Subcutaneous abdominal adipose tissue (tissue), 5 donors: ENCODE measurements around the gene WDR35.
"Not testable (repeated sequence)": the region's sequence is repeated elsewhere in the genome, so short reads cannot be mapped to it uniquely, and the experiment has no call there.

Source experiments
- H3K27ac ChIP-seq: one replicate; pipeline ENCODE4 v1.7.0; 2013; ENCODE audit warnings: low read depth, mild to moderate bottlenecking, inconsistent platforms, low read length, moderate library complexity
- H3K27me3 ChIP-seq, 5 donors: one replicate each; pipeline ENCODE4 v1.7.0; 2013; ENCODE audit warnings: low read length in 5 of 5, inconsistent platforms in 1 of 5; ENCODE audit not compliant: control insufficient read depth in 5 of 5, insufficient read depth in 4 of 5
- H3K36me3 ChIP-seq, 5 donors: one replicate each; pipeline ENCODE4 v1.7.0; 2013; ENCODE audit warnings: low read length in 5 of 5; ENCODE audit not compliant: control insufficient read depth in 5 of 5, insufficient read depth in 5 of 5
- H3K4me1 ChIP-seq, 5 donors: one replicate each; pipeline ENCODE4 v1.7.0; 2013; ENCODE audit warnings: low read length in 5 of 5, mild to moderate bottlenecking in 3 of 5, moderate library complexity in 1 of 5; ENCODE audit not compliant: control insufficient read depth in 5 of 5, insufficient read depth in 5 of 5
- H3K4me3 ChIP-seq, 5 donors: one replicate each; pipeline ENCODE4 v1.7.0; 2013; ENCODE audit warnings: low read length in 5 of 5, low read depth in 1 of 5
- H3K9ac ChIP-seq, 5 donors: one replicate each; pipeline ENCODE4 v1.7.0; 2013; ENCODE audit warnings: low read length in 5 of 5, mild to moderate bottlenecking in 4 of 5, moderate library complexity in 3 of 5
- H3K9me3 ChIP-seq, 5 donors: one replicate each; pipeline ENCODE4 v1.7.0; 2013; ENCODE audit warnings: low read length in 5 of 5; ENCODE audit not compliant: control insufficient read depth in 5 of 5
- donor health status: healthy.
- donor health status: healthy.
- donor health status: healthy.
- donor health status: healthy.
- donor health status: healthy.

The WDR35 gene

DNA sequence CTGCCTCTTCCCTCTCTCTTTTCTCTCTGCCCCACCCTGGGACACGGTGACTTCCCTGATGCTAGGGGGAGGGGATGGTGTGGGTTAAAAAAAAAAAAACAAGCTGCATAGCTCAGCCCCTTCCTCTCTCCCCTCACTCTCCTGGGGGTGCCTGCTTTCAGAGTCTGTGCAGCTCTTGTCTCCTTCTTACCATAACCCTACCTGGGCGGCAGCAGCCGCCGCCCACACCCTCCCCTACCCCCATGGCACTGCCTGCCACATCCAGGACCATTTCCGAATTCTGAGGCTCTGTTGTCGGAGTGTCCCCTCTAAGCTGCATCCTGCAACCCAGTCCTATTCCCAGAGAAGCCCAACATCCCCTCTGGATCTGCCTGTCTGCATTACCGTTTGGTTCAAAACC, 104.1 kb downstream of the WDR35 start:
- Histone ChIP-seq H3K4me3 (no peak overlapping the region), H3K4me1 (no peaks in the 10 kb centered on the region), H3K9me3 (no peaks in the 10 kb centered on the region), H3K27ac (no peak overlapping the region), H3K9ac (no peak overlapping the region), H3K27me3 (no peaks in the 10 kb centered on the region), H3K36me3 (no peaks in the 10 kb centered on the region)

DNA sequence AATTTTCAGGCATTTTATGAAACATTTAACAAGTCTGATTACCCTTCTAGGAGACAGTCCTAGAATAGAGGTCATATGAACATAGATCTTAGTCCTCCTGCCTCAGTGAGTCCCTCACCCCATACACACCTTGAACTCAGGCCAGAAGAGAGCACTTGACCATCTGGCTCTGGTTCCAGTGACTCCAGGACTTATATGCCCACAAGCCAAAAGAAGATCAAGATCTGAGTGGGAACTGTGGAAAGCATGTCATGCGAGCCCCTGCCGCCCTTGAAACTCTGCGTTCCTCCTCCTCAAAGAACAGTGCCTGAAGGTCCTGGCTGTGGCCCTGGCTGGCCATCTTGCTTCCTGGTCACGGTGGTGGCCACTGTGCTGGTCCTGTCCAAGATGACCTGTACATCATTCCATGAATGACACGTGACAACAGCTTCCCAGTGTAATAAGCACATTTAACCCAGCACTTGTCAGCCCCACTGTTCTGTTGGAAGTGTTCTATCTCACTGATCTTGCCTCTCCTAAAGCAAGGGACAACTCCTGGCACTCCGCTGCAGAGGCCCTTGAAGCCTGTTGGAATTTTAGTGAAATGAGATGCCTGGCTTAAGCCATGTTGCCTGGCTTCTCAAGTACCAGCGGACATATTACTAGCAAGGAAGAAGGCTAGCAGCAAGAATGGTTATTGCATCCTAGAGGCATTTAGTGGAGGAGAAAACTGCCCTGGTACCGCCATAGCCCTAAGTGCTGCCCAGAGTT, 105.8 kb downstream of the WDR35 start:
- Histone ChIP-seq H3K4me1 (no peaks in the 10 kb centered on the region), H3K4me3 (no peak overlapping the region), H3K27ac (no peak overlapping the region), H3K36me3 (no peaks in the 10 kb centered on the region), H3K27me3 (no peaks in the 10 kb centered on the region), H3K9me3 (no peaks in the 10 kb centered on the region), H3K9ac (no peak overlapping the region)

DNA sequence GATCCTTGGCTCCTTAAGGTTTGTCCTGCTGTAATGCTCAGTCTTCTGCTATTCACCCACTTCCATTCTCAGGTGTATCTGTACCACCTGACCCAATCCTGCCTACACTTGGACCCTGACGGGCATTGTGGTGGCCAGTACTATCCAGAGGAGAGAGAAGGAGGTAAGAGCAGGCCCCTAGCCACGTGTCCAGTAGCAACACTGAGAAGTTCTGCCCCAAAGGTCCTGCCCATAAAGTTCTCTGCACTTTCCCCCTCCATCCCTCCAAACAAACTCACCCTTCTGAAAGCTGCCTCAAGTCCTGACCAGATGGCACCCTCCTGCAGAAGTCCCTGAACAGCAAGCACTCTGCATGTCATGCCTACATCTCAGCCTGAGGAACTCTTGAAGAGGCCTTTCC, 106.4 kb downstream of the WDR35 start:
- Histone ChIP-seq H3K27ac (no peak overlapping the region), H3K4me1 (no peaks in the 10 kb centered on the region), H3K36me3 (no peaks in the 10 kb centered on the region), H3K27me3 (no peaks in the 10 kb centered on the region), H3K9me3 (no peaks in the 10 kb centered on the region), H3K9ac (no peak overlapping the region), H3K4me3 (no peak overlapping the region)

DNA sequence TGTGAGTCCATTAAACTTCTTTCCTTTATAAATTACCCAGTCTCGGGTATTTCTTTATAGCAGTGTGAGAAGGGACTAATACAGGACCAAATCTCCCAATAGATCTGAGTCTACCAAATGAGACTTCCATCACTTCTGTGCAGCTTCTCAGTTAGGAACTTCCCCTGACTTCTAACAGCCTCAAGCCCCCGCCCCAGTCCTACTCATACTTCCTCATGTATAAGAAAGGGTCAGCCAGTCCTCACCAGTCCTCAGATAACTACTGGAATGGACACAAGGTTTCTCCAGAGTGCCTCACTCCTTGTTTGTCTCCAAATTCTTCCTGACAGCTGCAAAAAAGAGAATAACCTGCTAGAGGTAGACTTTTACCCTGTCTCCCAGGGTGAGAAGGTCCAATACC, 107.6 kb downstream of the WDR35 start:
- Histone ChIP-seq H3K36me3 (no peaks in the 10 kb centered on the region), H3K4me1 (no peaks in the 10 kb centered on the region), H3K9ac (no peak overlapping the region), H3K4me3 (no peak overlapping the region), H3K9me3 (no peaks in the 10 kb centered on the region), H3K27ac (no peak overlapping the region), H3K27me3 (no peaks in the 10 kb centered on the region)

DNA sequence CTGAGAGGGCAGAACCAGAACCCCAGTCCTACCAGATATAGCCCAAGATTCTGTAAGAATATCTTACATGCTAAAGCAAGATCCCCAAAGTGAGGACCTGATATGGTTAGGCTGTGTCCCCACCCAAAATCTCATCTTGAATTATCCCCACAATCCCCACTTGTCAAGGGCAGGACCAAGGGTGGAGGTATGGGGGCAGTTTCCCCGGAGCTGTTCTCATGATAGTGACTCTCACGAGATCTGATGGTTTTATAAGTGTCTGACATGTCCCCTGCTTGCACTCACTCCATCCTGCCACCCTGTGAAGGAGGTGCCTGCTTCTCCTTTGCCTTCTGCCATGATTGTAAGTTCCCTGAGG, 108.0 kb downstream of the WDR35 start:
- Histone ChIP-seq H3K4me1 (no peaks in the 10 kb centered on the region), H3K27me3 (no peaks in the 10 kb centered on the region), H3K9me3 (no peaks in the 10 kb centered on the region), H3K9ac (no peak overlapping the region), H3K27ac (no peak overlapping the region), H3K36me3 (no peaks in the 10 kb centered on the region), H3K4me3 (no peak overlapping the region)

DNA sequence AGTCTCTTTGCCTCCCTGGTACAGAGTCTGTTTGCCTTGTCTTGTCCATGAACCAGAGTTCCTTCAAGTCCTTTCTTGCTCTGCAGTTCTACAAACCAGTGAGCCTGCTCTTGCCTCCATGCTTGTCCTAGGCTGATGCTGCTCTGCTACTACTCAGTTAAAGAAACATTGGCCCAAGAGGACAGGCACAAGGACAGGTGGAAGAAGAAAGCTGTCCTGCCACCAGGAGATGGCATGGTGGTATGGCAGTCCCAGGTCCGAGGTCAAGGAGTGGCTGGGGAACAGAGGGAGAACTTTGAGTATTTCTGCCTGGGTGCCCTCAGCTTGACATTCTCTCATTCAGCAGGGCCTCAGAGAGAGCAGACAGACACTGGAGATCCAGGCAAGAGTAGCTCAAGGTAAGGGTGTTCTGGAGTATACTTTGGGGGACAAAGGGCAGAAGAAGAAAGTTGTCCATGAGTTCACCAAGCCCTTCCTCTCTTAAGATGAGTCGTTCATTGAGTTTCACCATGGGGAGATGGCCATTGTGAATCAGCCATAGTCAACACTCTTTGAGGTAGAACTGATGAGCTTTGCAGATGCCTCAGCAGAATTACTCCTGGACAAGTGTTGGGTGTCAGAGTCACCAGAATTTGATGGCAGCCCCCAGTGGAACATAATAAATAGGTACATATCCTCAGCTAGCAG, 108.5 kb downstream of the WDR35 start:
- H3K9me3 ChIP-seq, result no peaks in the 10 kb centered on the region
- H3K4me3 ChIP-seq, result no peak overlapping the region
- no peak overlapping the region for H3K27ac ChIP-seq
- no peaks in the 10 kb centered on the region for H3K27me3 ChIP-seq
- no peaks in the 10 kb centered on the region for H3K36me3 ChIP-seq
- no peaks in the 10 kb centered on the region for H3K4me1 ChIP-seq
- H3K9ac ChIP-seq, result no peak overlapping the region

DNA sequence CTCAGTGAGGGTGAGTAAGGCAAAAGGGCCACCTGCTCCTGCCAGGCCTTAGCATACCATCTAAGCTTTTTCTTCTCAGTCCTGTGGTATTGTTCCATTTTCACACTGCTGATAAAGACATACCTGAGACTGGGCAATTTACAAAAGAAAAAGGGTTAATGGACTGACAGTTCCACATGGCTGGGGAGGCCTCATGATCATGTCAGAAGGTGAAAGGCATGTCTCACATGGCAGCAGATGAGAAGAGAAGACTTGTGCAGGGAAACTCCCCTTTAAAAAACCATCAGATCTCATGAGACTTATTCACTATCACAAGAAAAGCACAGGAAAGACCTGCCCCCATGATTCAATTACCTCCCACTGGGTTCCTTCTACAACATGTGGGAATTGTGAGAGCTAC, 109.7 kb downstream of the WDR35 start:
- not testable (repeated sequence) for H3K9me3 ChIP-seq, H3K4me1 ChIP-seq, H3K36me3 ChIP-seq, H3K27me3 ChIP-seq, H3K27ac ChIP-seq, H3K9ac ChIP-seq, H3K4me3 ChIP-seq

DNA sequence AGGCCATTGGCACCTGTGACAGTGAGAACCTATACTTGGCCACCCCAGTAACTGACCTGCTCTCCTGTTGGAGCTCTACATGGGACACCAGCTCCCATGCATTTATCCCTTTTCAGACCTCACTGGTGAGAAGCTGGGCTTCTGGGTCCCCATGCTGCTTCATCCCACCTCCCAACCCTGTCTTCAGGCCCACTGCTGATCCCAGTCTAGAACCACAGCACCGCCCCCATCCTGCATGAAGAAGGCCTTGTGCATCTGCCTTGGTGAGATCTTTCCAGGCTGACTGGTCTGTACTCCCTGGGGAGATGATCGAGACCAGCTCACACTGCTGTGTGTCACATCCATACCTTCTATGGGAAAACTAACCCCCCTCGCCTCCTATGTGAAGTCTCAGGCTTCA, 110.8 kb downstream of the WDR35 start:
- no peaks in the 10 kb centered on the region for H3K4me1 ChIP-seq
- no peaks in the 10 kb centered on the region for H3K9me3 ChIP-seq
- H3K27me3 ChIP-seq, result no peaks in the 10 kb centered on the region
- no peak overlapping the region for H3K9ac ChIP-seq
- H3K27ac ChIP-seq, result no peak overlapping the region
- no peak overlapping the region for H3K4me3 ChIP-seq
- no peaks in the 10 kb centered on the region for H3K36me3 ChIP-seq

DNA sequence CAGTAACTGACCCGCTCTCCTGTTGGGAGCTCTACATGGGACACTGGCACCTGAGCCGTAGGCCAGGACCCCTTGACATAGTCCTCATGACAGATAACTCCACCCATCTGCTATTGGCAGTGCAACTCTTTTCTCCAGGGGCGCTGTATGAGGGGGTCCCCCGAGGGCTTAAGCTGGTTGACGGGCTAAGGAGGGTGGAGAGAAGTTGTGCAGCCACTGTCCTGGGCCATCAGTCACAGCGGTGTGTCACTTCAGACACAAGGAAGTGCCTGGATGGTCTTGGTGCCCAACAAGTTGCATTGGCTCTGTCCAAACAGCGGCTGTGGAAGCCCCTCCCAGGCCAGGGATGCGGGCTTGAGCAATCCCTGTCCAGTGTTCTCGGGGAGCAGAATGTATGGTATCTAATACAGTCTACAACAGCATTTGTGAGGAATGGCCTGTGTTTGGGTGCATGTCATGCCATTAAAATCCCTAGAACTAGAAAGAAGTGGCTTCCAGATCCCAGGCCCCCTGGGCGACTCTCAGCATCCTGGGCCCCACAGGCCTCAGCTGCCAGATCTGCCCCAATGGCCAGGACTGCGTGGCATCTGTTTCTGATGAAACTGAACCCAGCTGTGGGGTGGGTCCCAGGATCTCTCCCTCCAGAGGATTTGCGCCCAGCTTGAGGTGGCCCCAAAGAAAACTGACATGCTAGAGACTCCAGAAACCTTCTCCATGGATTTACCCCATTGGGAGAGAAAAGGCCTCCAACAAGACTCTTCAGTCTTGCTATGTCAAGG, 111.4 kb downstream of the WDR35 start:
- no peak overlapping the region for H3K27ac ChIP-seq
- H3K9ac ChIP-seq, result no peak overlapping the region

DNA sequence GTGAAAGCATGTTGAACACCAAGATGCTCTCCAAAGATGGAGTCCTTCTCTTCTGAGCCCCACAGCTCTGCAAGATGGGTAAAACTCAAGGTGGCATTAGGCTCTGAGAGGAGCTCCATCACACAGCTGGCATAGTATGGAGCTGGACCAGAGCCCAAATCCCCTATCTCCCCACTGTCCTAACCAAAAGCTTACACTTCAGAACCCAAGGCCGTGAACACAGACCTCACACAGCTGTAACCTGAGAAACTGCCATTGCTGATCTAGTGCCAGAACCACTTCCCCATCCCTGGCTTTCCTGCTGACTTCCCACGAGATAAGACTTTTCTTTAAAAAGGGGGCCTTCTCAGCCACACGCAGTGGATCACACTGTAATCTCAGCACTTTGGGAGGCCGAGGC, 113.2 kb downstream of the WDR35 start:
- Histone ChIP-seq H3K4me1 (no peaks in the 10 kb centered on the region), H3K36me3 (no peaks in the 10 kb centered on the region), H3K4me3 (no peak overlapping the region), H3K9ac (no peak overlapping the region), H3K27ac (no peak overlapping the region), H3K27me3 (no peaks in the 10 kb centered on the region), H3K9me3 (no peaks in the 10 kb centered on the region)

More for the DNA sequence above, 111.4 kb downstream of the WDR35 start:
- no peaks in the 10 kb centered on the region for H3K9me3 ChIP-seq
- no peaks in the 10 kb centered on the region for H3K27me3 ChIP-seq
- H3K36me3 ChIP-seq, result no peaks in the 10 kb centered on the region
- H3K4me1 ChIP-seq, result no peaks in the 10 kb centered on the region
- H3K4me3 ChIP-seq, result no peak overlapping the region
